ENCODE measurements around the gene APH1A. TPM values are rescaled to one million over a fixed set of nuclear protein-coding genes. Genes with fewer than 3 reads are reported as not detected.
"Not testable (repeated sequence)": the region's sequence is repeated elsewhere in the genome, so short reads cannot be mapped to it uniquely, and the experiment has no call there.

The APH1A gene
- polyA plus RNA-seq, 2 of the 4 experiments (the other 2 are of a cell fraction): 109 to 118 TPM

DNA sequence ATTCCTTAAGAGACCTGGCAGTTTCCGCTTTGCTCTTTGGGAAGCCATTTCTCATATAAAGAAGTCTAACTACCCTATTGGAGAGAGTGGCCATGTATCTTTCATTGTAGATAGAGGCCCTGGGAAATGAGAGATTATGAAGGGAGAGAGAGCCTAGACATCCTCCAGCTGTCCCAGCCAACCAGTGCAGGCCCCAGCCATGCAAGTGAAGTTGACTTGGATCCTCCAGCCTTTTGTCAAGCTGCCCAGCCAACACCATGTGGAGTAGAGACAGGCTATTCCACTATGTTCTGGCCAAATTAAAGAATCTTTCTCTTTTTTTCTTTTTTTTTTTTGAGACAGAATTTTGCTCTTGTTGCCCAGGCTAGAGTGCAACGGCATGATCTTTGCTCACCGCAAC lies 25.8 kb downstream of the APH1A start:
- DNase-seq (ENCODE audit: low read depth in 1 of 2, low spot score in 1 of 2): no peak
- 0 out of 6 replicates have a peak, but pooled peaks of 1 of the 2 experiments have one; percentile 47 for ATAC-seq
- no peak for TF ChIP-seq RAD21 (conservative IDR thresholded peaks at IDR 0.05 in 1 of 2, IDR thresholded peaks at IDR 0.05 in 1 of 2)
- TF ChIP-seq POLR2AphosphoS2 (conservative IDR thresholded peaks at IDR 0.05; ENCODE audit: low read length): no peak
- no peak for TF ChIP-seq BHLHE40 (IDR thresholded peaks at IDR 0.05; ENCODE audit: low read depth, low read length)
- no peak for TF ChIP-seq MAFK (IDR thresholded peaks at IDR 0.05; ENCODE audit: partially characterized antibody)
- no peak for TF ChIP-seq RCOR1 (IDR thresholded peaks at IDR 0.05; ENCODE audit: low read depth, low read length)
- no peak for TF ChIP-seq JUNB (IDR thresholded peaks at IDR 0.05)
- TF ChIP-seq MAZ (IDR thresholded peaks at IDR 0.05; ENCODE audit: borderline replicate concordance, low read depth, low read length): no peak
- no peak for TF ChIP-seq FOSB (CRISPR knock-in tag; IDR thresholded peaks at IDR 0.05)
- no peak for TF ChIP-seq EHMT2 (IDR thresholded peaks at IDR 0.05; ENCODE audit: low read depth)
- TF ChIP-seq HES2 (IDR thresholded peaks at IDR 0.05): no peak
- TF ChIP-seq, protein P1, sequence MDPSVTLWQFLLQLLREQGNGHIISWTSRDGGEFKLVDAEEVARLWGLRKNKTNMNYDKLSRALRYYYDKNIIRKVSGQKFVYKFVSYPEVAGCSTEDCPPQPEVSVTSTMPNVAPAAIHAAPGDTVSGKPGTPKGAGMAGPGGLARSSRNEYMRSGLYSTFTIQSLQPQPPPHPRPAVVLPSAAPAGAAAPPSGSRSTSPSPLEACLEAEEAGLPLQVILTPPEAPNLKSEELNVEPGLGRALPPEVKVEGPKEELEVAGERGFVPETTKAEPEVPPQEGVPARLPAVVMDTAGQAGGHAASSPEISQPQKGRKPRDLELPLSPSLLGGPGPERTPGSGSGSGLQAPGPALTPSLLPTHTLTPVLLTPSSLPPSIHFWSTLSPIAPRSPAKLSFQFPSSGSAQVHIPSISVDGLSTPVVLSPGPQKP (IDR thresholded peaks at IDR 0.05; ENCODE audit: low read depth, low read length): no peak
- no peak for TF ChIP-seq GATA3 (IDR thresholded peaks at IDR 0.05; ENCODE audit: borderline replicate concordance)
- Histone ChIP-seq H3K9me3 (no peaks in the 10 kb centered on the region), H3K27ac (no peak overlapping the region), H3K4me3 (no peak overlapping the region), H3K4me1 (no peaks in the 10 kb centered on the region), H3K4me2 (no peak overlapping the region)
- no peak for FAIRE-seq
- CTCF ChIA-PET: interaction anchor here (0.6 to 1.1 kb wide), 2 partner anchors 20 to 23 kb away, joined by 3 read pairs; no protein-coding TSS in a partner anchor
- WGBS (ENCODE audit: missing lambda C conversion rate): 91% methylated on average over 3 of the region's 3 CpGs
- POLR2A ChIA-PET: no interaction called here

- H3K9me3 ChIP-seq: no peaks in the 10 kb centered on the region
- no peak for DNase-seq (ENCODE audit: low read depth in 1 of 2, low spot score in 1 of 2)
- no peak for ATAC-seq
- no peak for FAIRE-seq
- ChIA-PET POLR2A (no interaction called here), CTCF (interaction anchor here (1.5 to 1.6 kb wide), 2 partner anchors 16 to 17 kb away, joined by 3 to 10 read pairs; no protein-coding TSS in a partner anchor)
- no peak overlapping the region for H3K27ac ChIP-seq
- 93% methylated on average over 18 of the region's 21 CpGs for WGBS (ENCODE audit: missing lambda C conversion rate)
- peaks cover 15% of the 10 kb centered on the region for H3K4me1 ChIP-seq
- TF ChIP-seq ZFP36 (IDR thresholded peaks at IDR 0.05; ENCODE audit: borderline replicate concordance, partially characterized antibody) (no peak), NR3C1 (IDR thresholded peaks at IDR 0.05) (no peak), FOXS1 (CRISPR knock-in tag; IDR thresholded peaks at IDR 0.05) (no peak), HOXA7 (CRISPR knock-in tag; IDR thresholded peaks at IDR 0.05) (no peak), ZSCAN20 (CRISPR knock-in tag; IDR thresholded peaks at IDR 0.05) (no peak), POLR2A (IDR thresholded peaks at IDR 0.05; ENCODE audit: low read length) (no peak), RAD21 (conservative IDR thresholded peaks at IDR 0.05 in 1 of 2, IDR thresholded peaks at IDR 0.05 in 1 of 2) (no peak), KDM1A (IDR thresholded peaks at IDR 0.05; ENCODE audit: low read depth) (no peak), CHD4 (IDR thresholded peaks at IDR 0.05; ENCODE audit: borderline replicate concordance) (no peak), TP53 (CRISPR knock-in tag; IDR thresholded peaks at IDR 0.05) (no peak), JUN (IDR thresholded peaks at IDR 0.05) (no peak), EHMT2 (IDR thresholded peaks at IDR 0.05; ENCODE audit: low read depth) (no peak), GATA3 (IDR thresholded peaks at IDR 0.05; ENCODE audit: borderline replicate concordance) (no peak), MAFK (IDR thresholded peaks at IDR 0.05; ENCODE audit: partially characterized antibody) (no peak)
- TF ChIP-seq, protein P1 (IDR thresholded peaks at IDR 0.05; ENCODE audit: low read depth, low read length): no peak
- no peak overlapping the region for H3K4me3 ChIP-seq
- H3K4me2 ChIP-seq: no peak overlapping the region
Measured at GRCh38 chr1:150237746-150238145, 31.1 kb downstream of the APH1A start.

GRCh38 chr1:150237176-150237575 lies 31.6 kb downstream of the APH1A start:
- ATAC-seq; H3K9me3 ChIP-seq; POLR2A ChIA-PET; DNase-seq (ENCODE audit: low read depth in 1 of 2, low spot score in 1 of 2); H3K4me3 ChIP-seq; FAIRE-seq: not testable (repeated sequence)
- 85% methylated on average over 13 of the region's 13 CpGs for WGBS (ENCODE audit: missing lambda C conversion rate)
- Histone ChIP-seq H3K4me2 (peak overlapping the region; percentile 76; the same call in 1 of the 3 replicates), H3K27ac (peak overlapping the region in 1 of 2 experiments; percentile 81; a peak in 3 of 6 replicates), H3K4me1 (peaks cover 15% of the 10 kb centered on the region)
- CTCF ChIA-PET: interaction anchor here (1.5 to 1.6 kb wide), 2 partner anchors 16 to 18 kb away, joined by 3 to 10 read pairs; no protein-coding TSS in a partner anchor

Measured in A549 (cell line).